ENCODE results near the gene TMPRSS5.

- no peak for TF ChIP-seq EP300 (IDR thresholded peaks at IDR 0.05; ENCODE audit: borderline replicate concordance)
- TF ChIP-seq RAD21 (IDR thresholded peaks at IDR 0.05; ENCODE audit: low read depth) = no peak
- no peak for TF ChIP-seq CREB1 (IDR thresholded peaks at IDR 0.05; ENCODE audit: low read depth)
- TF ChIP-seq CEBPB (IDR thresholded peaks at IDR 0.05) = no peak
- no peak for TF ChIP-seq TEAD4 (IDR thresholded peaks at IDR 0.05)
- no peak for TF ChIP-seq ZBTB7A (IDR thresholded peaks at IDR 0.05; ENCODE audit: low read depth)
- TF ChIP-seq TCF12 (IDR thresholded peaks at IDR 0.05; ENCODE audit: low read depth) = no peak
- TF ChIP-seq NFIC (IDR thresholded peaks at IDR 0.05) = no peak
- TF ChIP-seq, protein P1, sequence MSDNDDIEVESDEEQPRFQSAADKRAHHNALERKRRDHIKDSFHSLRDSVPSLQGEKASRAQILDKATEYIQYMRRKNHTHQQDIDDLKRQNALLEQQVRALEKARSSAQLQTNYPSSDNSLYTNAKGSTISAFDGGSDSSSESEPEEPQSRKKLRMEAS (IDR thresholded peaks at IDR 0.05) = no peak
- no peak for TF ChIP-seq FOXM1 (IDR thresholded peaks at IDR 0.05; ENCODE audit: borderline replicate concordance, low read depth)
- TF ChIP-seq YY1 (IDR thresholded peaks at IDR 0.05; ENCODE audit: low read depth) = no peak
- TF ChIP-seq, protein P2, sequence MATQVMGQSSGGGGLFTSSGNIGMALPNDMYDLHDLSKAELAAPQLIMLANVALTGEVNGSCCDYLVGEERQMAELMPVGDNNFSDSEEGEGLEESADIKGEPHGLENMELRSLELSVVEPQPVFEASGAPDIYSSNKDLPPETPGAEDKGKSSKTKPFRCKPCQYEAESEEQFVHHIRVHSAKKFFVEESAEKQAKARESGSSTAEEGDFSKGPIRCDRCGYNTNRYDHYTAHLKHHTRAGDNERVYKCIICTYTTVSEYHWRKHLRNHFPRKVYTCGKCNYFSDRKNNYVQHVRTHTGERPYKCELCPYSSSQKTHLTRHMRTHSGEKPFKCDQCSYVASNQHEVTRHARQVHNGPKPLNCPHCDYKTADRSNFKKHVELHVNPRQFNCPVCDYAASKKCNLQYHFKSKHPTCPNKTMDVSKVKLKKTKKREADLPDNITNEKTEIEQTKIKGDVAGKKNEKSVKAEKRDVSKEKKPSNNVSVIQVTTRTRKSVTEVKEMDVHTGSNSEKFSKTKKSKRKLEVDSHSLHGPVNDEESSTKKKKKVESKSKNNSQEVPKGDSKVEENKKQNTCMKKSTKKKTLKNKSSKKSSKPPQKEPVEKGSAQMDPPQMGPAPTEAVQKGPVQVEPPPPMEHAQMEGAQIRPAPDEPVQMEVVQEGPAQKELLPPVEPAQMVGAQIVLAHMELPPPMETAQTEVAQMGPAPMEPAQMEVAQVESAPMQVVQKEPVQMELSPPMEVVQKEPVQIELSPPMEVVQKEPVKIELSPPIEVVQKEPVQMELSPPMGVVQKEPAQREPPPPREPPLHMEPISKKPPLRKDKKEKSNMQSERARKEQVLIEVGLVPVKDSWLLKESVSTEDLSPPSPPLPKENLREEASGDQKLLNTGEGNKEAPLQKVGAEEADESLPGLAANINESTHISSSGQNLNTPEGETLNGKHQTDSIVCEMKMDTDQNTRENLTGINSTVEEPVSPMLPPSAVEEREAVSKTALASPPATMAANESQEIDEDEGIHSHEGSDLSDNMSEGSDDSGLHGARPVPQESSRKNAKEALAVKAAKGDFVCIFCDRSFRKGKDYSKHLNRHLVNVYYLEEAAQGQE (IDR thresholded peaks at IDR 0.05; ENCODE audit: low read depth) = no peak
Observed at GRCh38 chr11:113644605-113645004, 61.5 kb downstream of the TMPRSS5 start.

Measured in Ishikawa (cell line).